ENCODE results near the gene TNNI3K. TPM values are rescaled to one million over a fixed set of nuclear protein-coding genes. Genes with fewer than 3 reads are reported as not detected.

Gene TNNI3K
- polyA plus RNA-seq, 1 experiment = not detected

DNA sequence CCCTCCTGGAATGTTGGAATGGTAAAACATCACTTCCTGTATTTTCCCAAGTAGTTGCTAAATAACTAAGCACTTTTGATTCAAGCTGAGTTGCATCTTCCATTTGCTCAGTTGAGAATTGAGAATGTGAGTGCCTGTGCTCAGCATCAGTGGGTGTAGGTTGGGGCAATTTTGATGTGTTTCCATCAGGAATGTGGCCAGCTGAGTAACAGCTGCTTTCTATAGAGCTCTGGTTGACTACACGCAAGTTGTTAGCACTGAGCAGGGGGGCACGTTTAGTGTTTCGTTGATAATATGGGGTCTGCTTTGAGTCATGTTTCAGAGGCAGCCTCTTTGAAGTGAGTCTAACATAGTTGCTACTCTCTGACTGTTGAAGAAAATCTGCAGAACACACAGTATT, 235.7 kb downstream of the TNNI3K start:
- ChIA-PET POLR2A (no interaction called here), CTCF (interaction anchor here (0.9 kb wide), 1 partner anchor 10 kb away, joined by 3 read pairs; no protein-coding TSS in a partner anchor)
- no peak for DNase-seq (ENCODE audit: low read depth)
- no peak overlapping the region for H3K4me3 ChIP-seq (ENCODE audit: low read depth, low read length)
- no peaks in the 10 kb centered on the region for H3K36me3 ChIP-seq (ENCODE audit: control insufficient read depth, insufficient read depth, low read length)
- no peaks in the 10 kb centered on the region for H3K27me3 ChIP-seq (ENCODE audit: control insufficient read depth, insufficient read depth, low read length)
- TF ChIP-seq CTCF (IDR thresholded peaks at IDR 0.05; ENCODE audit: insufficient read depth, low read depth, low read length) = no peak

DNA sequence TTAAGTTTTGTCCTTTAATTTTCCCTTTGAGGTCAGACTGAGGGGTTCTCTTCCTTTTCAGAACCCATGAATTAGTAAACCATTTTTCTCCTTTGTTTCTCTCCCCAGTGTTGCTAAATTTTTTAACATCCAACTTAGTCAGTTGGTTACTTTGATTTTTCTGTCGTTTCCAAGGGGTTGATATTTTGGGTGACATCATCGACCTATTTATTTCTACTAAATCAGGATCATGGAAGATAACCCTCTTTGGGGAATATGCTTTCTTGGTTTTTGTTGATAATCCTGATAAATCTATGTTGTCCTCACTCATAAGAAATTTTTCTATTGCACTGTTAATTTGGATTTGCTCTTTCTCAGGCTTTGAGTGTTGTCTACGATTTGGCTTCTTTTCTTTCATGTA, 236.3 kb downstream of the TNNI3K start:
- DNase-seq (ENCODE audit: low read depth) = no peak
- no peaks in the 10 kb centered on the region for H3K27me3 ChIP-seq (ENCODE audit: control insufficient read depth, insufficient read depth, low read length)
- CTCF ChIA-PET = no interaction called here
- no peak for TF ChIP-seq CTCF (IDR thresholded peaks at IDR 0.05; ENCODE audit: insufficient read depth, low read depth, low read length)
- no peaks in the 10 kb centered on the region for H3K36me3 ChIP-seq (ENCODE audit: control insufficient read depth, insufficient read depth, low read length)
- POLR2A ChIA-PET = no interaction called here
- no peak overlapping the region for H3K4me3 ChIP-seq (ENCODE audit: low read depth, low read length)

GRCh38 chr1:74474585-74474984, 239.4 kb downstream of the TNNI3K start:
- CTCF ChIA-PET = no interaction called here
- TF ChIP-seq CTCF (IDR thresholded peaks at IDR 0.05; ENCODE audit: insufficient read depth, low read depth, low read length) = no peak
- H3K36me3 ChIP-seq (ENCODE audit: control insufficient read depth, insufficient read depth, low read length) = no peaks in the 10 kb centered on the region
- POLR2A ChIA-PET = no interaction called here
- H3K4me3 ChIP-seq (ENCODE audit: low read depth, low read length) = no peak overlapping the region
- DNase-seq (ENCODE audit: low read depth) = no peak
- no peaks in the 10 kb centered on the region for H3K27me3 ChIP-seq (ENCODE audit: control insufficient read depth, insufficient read depth, low read length)

- TF ChIP-seq CTCF (IDR thresholded peaks at IDR 0.05; ENCODE audit: insufficient read depth, low read depth, low read length) = no peak
- Histone ChIP-seq H3K4me3 (ENCODE audit: low read depth, low read length) (no peak overlapping the region), H3K36me3 (ENCODE audit: control insufficient read depth, insufficient read depth, low read length) (no peaks in the 10 kb centered on the region), H3K27me3 (ENCODE audit: control insufficient read depth, insufficient read depth, low read length) (no peaks in the 10 kb centered on the region)
- POLR2A ChIA-PET = no interaction called here
- DNase-seq (ENCODE audit: low read depth) = no peak
- CTCF ChIA-PET = interaction anchor here (0.8 kb wide), 1 partner anchor 9 kb away, joined by 3 read pairs; no protein-coding TSS in a partner anchor
These were observed 243.8 kb downstream of the TNNI3K start for GRCh38 chr1:74478979-74479378.

DNA sequence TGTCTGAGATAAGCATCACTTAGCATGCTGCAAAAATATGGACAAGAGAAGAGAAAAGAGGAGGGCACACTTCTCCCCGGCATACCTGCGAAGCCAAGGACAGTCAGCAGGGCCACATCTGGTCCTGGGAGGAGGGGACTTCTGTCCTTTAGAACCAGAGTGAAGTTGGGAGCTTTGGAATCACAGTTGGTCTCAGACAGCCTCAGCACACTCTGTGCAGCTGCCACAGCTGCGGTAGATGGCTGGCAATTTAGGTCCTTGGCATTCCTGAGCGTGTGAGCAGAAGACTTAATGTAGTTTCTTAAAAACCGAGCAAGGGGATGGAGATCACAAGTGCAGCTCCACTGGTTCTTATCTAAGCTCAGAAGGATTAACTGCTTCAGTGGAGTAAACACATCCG, 244.9 kb downstream of the TNNI3K start:
- no peaks in the 10 kb centered on the region for H3K36me3 ChIP-seq (ENCODE audit: control insufficient read depth, insufficient read depth, low read length)
- ChIA-PET CTCF (interaction anchor here (1.5 kb wide), 1 partner anchor 11 kb away, joined by 4 read pairs; no protein-coding TSS in a partner anchor), POLR2A (no interaction called here)
- H3K4me3 ChIP-seq (ENCODE audit: low read depth, low read length) = no peak overlapping the region
- no peak for TF ChIP-seq CTCF (IDR thresholded peaks at IDR 0.05; ENCODE audit: insufficient read depth, low read depth, low read length)
- DNase-seq (ENCODE audit: low read depth) = no peak
- H3K27me3 ChIP-seq (ENCODE audit: control insufficient read depth, insufficient read depth, low read length) = no peaks in the 10 kb centered on the region
